HL-60 (cell line): ENCODE measurements around the gene TPK1.

Experiments used
- DNase-seq, 2 experiments: peaks; one replicate each; pipeline ENCODE4 v3.0.0-alpha.2; 2010 to 2020; ENCODE audit warnings: low read depth in 1 of 2, low spot score in 1 of 2
- H3K27ac ChIP-seq: fragments of 250-450 bp; sonication (Bioruptor Pico); replicated peaks from 2 replicates; pipeline ENCODE4 v1.5.1; 2020; ENCODE audit warnings: mild to moderate bottlenecking, moderate library complexity
- H3K27me3 ChIP-seq: fragments of 250-450 bp; sonication (Bioruptor Pico); 2 replicates; pipeline ENCODE4 v1.5.1; 2021; ENCODE audit warnings: mild to moderate bottlenecking, moderate library complexity; ENCODE audit not compliant: insufficient read depth, poor library complexity, severe bottlenecking
- H3K4me3 ChIP-seq: replicated peaks from 2 replicates; pipeline ENCODE4 v1.5.1; 2011; ENCODE audit warnings: mild to moderate bottlenecking, control low read depth, low read length; ENCODE audit not compliant: insufficient read depth
- CTCF ChIP-seq: IDR thresholded peaks from one replicate; pipeline ENCODE4 v1.5.1; 2011; ENCODE audit warnings: low read length, control low read depth, inconsistent platforms; ENCODE audit not compliant: insufficient read depth
- GABPA ChIP-seq: IDR thresholded peaks from 2 replicates; pipeline ENCODE4 v1.6.1; 2012; ENCODE audit warnings: low read depth
- POLR2AphosphoS5 ChIP-seq: IDR thresholded peaks from 2 replicates; pipeline ENCODE4 v1.6.1; 2012; ENCODE audit warnings: low read depth
- REST ChIP-seq: IDR thresholded peaks from 2 replicates; pipeline ENCODE4 v1.6.1; 2012; ENCODE audit warnings: low read depth; ENCODE audit not compliant: insufficient replicate concordance
- SPI1 ChIP-seq: IDR thresholded peaks from 2 replicates; pipeline ENCODE4 v1.6.1; 2012; ENCODE audit warnings: low read depth, mild to moderate bottlenecking, borderline replicate concordance

TPK1 gene

GRCh38 chr7:144761493-144761892, 74.4 kb downstream of the TPK1 start:
- TF ChIP-seq SPI1, result no peak
- TF ChIP-seq POLR2AphosphoS5, result no peak
- no peak for TF ChIP-seq REST
- DNase-seq, result no peak
- no peaks in the 10 kb centered on the region for H3K27me3 ChIP-seq

GRCh38 chr7:144759653-144760052, 76.2 kb downstream of the TPK1 start:
- no peak overlapping the region for H3K27ac ChIP-seq
- TF ChIP-seq GABPA, result no peak
- no peak for TF ChIP-seq SPI1
- TF ChIP-seq POLR2AphosphoS5, result no peak
- no peak for TF ChIP-seq REST
- no peak for TF ChIP-seq CTCF
- no peak overlapping the region for H3K4me3 ChIP-seq
- DNase-seq, result no peak
- no peaks in the 10 kb centered on the region for H3K27me3 ChIP-seq

More at GRCh38 chr7:144761493-144761892, 74.4 kb downstream of the TPK1 start:
- Histone ChIP-seq H3K4me3 (no peak overlapping the region), H3K27ac (no peak overlapping the region)

GRCh38 chr7:144747936-144748335, 87.9 kb downstream of the TPK1 start:
- H3K27me3 ChIP-seq, result no peaks in the 10 kb centered on the region
- no peak for TF ChIP-seq GABPA
- no peak for TF ChIP-seq REST
- no peak for TF ChIP-seq POLR2AphosphoS5
- no peak for TF ChIP-seq CTCF
- TF ChIP-seq SPI1, result no peak
- DNase-seq, result no peak
- H3K27ac ChIP-seq, result no peak overlapping the region
- no peak overlapping the region for H3K4me3 ChIP-seq
